Effector memory CD4-positive, alpha-beta T cell (primary cell): ENCODE results near the gene RBM38.
A peak's percentile ranks its signal among the peaks of the same experiment; 100 is the strongest.

Source experiments
- DNase-seq, 3 donors: peaks; one replicate each; pipeline ENCODE4 v3.0.0-alpha.2; 2020
- H3K27ac ChIP-seq: 2 replicates; pipeline ENCODE4 v1.7.0; 2013; ENCODE audit warnings: mild to moderate bottlenecking, low read length, moderate library complexity; ENCODE audit not compliant: insufficient read depth, poor library complexity, severe bottlenecking
- H3K27me3 ChIP-seq: replicated peaks from 2 replicates; pipeline ENCODE4 v1.7.0; 2013; ENCODE audit warnings: mild to moderate bottlenecking, low read length; ENCODE audit not compliant: insufficient read depth, control insufficient read depth, poor library complexity, severe bottlenecking
- H3K36me3 ChIP-seq: 2 replicates; pipeline ENCODE4 v1.7.0; 2013; ENCODE audit warnings: mild to moderate bottlenecking, low read length, moderate library complexity; ENCODE audit not compliant: control insufficient read depth, insufficient read depth
- H3K4me1 ChIP-seq: 2 replicates; pipeline ENCODE4 v1.7.0; 2013; ENCODE audit warnings: low read length, mild to moderate bottlenecking; ENCODE audit not compliant: control insufficient read depth, insufficient read depth, poor library complexity, severe bottlenecking
- H3K4me3 ChIP-seq: 2 replicates; pipeline ENCODE4 v1.7.0; 2013; ENCODE audit warnings: low read length, low read depth, mild to moderate bottlenecking; ENCODE audit not compliant: insufficient read depth, poor library complexity, severe bottlenecking
- H3K9me3 ChIP-seq: 2 replicates; pipeline ENCODE4 v1.7.0; 2013; ENCODE audit warnings: mild to moderate bottlenecking, low read length, moderate library complexity; ENCODE audit not compliant: control insufficient read depth

RBM38 gene

DNA sequence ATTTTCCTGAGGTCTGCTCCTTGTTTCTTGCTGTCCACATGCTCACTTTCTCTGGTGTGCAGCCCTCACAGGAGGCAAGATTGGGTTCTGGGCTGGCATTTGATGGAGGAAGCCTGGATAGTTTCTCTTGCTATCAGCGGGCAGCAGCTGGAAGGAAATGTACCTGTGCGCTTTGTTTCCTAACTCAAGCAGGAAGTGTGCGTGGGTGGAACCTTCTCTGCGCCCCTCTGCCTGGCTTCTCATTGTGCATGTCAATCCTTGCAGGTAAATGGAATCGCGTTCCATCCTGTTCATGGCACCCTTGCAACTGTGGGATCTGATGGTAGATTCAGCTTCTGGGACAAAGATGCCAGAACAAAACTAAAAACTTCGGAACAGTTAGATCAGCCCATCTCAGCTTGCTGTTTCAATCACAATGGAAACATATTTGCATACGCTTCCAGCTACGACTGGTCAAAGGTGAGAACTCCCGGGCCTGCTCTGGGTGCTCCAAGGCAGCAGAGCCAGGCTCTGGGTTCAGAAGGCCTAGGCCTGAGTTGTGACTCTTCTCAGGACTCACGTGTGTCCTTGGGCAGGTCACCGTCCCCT, 16.8 kb upstream of the RBM38 start:
- H3K4me1 ChIP-seq, result no peaks in the 10 kb centered on the region
- H3K27me3 ChIP-seq, result no peaks in the 10 kb centered on the region
- no peaks in the 10 kb centered on the region for H3K9me3 ChIP-seq
- peaks cover 92% of the 10 kb centered on the region for H3K36me3 ChIP-seq
- DNase-seq, result no peak
- H3K4me3 ChIP-seq, result no peak overlapping the region
- H3K27ac ChIP-seq, result no peak overlapping the region

DNA sequence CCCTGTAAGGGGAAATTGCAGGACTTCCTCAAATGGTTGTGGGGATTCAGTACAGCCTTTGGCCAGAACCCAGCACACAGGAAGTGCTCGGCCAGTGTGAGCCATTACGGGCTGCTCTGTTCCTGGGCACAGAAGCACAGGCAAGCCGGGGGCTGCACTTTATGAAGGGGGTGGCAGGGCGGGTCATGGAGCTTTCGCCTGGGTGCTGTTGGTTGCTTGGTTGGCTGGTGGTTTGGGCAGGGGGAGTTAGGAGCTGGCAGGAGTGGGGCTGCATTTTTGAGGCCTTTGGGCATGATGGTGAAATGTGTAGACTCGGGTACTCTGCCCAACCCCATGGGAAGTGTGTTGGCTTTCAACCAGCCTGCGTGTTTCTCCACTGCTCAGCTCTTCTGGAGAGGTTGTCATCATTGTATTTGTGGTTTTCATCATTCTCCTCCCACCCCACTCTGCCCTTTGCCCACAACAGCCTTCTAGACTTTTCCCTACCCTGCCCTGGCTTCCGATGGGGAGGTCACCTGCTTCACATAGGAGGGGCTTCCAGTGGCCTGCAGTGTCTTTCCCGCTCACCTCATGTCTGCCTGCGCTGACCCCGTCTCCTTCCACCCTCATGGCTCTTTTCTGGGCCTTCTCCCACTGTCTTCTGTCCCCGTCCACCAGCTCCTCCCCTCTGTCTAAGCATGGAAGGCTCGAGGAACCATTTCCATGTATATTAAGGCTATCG, 16.1 kb upstream of the RBM38 start:
- no peaks in the 10 kb centered on the region for H3K9me3 ChIP-seq
- no peak overlapping the region for H3K4me3 ChIP-seq
- DNase-seq, result no peak
- no peaks in the 10 kb centered on the region for H3K27me3 ChIP-seq
- H3K27ac ChIP-seq, result no peak overlapping the region
- no peaks in the 10 kb centered on the region for H3K4me1 ChIP-seq
- peaks cover 86% of the 10 kb centered on the region for H3K36me3 ChIP-seq

DNA sequence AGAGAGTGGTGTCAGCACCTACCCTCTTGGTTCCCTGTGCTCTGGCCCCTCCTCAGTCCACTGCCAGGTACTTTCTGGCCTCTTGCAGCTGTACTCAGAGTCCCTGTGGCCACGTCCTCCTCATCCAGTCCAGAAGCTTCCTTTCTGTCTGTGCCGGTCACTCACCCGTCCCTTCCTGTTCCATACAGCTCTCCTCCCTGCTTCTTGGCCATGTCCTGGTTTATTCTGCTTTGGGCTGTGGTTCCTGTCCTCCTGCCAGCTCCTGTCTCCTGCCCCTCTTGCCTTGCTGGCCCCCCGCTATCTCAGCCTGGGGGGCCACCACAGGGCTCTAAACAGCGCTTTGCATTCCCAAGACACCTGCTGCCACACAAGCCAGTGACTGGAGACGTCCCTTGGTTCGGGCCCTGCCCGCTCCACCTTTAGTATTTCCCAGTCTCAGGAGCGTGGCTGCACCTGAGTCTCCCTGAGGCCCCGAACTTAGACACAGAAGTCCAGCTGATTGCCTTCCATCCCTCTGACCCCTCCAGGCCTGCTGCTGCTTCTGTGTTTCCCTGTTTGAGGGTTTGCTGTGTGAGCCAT, 15.5 kb upstream of the RBM38 start:
- no peak overlapping the region for H3K4me3 ChIP-seq
- no peak for DNase-seq
- peaks cover 84% of the 10 kb centered on the region for H3K36me3 ChIP-seq
- no peaks in the 10 kb centered on the region for H3K9me3 ChIP-seq
- no peaks in the 10 kb centered on the region for H3K4me1 ChIP-seq
- no peaks in the 10 kb centered on the region for H3K27me3 ChIP-seq
- no peak overlapping the region for H3K27ac ChIP-seq

DNA sequence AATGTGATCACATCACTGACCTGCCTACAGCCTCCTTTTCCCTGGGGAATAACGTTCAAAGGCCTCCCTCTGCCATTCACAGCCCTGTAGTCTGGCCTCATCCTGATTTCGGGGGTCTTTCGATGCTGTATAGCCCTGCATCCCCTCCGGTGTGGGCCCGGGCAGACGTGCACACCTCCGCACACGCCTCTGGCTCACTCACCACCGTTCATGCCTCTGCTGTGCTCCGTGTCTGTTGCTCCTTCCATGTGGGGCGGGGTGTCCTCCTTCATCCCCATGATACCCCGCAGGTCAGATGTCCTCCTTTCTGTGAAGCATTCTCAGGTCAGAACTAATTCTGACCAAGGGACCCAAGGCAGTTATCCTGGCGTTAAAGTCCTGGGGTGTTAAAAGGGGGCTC, 13.8 kb upstream of the RBM38 start:
- no peak overlapping the region for H3K4me3 ChIP-seq
- peaks cover 5% of the 10 kb centered on the region for H3K4me1 ChIP-seq
- no peak overlapping the region for H3K27ac ChIP-seq
- peaks cover 68% of the 10 kb centered on the region for H3K36me3 ChIP-seq
- no peaks in the 10 kb centered on the region for H3K9me3 ChIP-seq
- DNase-seq, result no peak
- no peaks in the 10 kb centered on the region for H3K27me3 ChIP-seq

DNA sequence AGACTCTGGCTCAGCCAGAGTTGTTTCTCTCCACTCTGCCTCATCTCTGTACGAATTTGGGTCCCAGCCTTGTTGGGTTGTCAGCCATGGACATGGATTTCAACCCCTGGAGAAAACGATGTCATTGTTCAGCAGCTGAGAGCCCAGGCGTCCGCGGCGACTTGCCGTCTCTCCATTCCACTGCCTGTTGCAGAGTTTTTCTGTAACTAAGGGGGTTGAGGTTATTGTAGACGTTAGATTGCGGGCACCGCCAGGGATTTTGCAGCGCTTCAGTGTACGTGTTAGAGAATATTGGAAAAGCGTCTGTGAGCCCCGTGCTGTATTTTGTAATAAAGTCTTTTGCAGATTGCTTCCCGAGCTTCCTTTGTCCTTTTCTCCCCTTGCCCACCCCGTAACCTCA, 13.1 kb upstream of the RBM38 start:
- Histone ChIP-seq H3K9me3 (no peaks in the 10 kb centered on the region), H3K4me1 (peaks cover 5% of the 10 kb centered on the region), H3K36me3 (peaks cover 61% of the 10 kb centered on the region), H3K27me3 (no peaks in the 10 kb centered on the region), H3K4me3 (no peak overlapping the region), H3K27ac (no peak overlapping the region)
- no peak for DNase-seq

DNA sequence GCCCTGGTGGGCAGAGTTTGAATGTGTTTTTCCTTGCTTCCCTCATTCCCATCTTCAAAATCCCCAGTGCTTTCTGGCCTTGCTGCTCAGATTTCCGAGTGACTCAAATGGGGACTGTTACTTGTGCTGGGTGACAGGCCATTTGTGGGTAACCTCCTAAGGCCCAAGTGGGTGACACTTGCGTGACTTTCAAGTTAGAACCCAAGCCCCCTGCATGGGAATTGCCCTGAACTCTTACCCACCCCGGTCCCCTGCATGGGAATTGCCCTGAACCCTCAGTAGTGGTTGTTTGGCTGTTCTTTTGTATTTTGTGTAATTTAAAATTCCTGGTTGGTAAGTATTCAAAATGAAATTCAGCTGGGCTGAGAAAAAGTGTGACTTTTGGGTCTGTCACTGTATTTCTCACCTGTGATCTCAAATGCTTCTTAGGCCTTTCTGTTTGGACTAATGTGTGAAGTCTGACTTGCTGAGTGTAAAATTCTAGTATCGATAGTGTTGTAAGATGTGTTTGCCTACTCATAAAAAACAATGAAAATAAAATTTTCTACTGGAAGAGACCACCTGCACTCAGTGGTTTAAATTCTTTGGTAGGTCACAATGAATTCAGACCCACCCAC, 12.4 kb upstream of the RBM38 start:
- no peak for DNase-seq
- no peaks in the 10 kb centered on the region for H3K9me3 ChIP-seq
- peaks cover 5% of the 10 kb centered on the region for H3K4me1 ChIP-seq
- no peak overlapping the region for H3K4me3 ChIP-seq
- H3K27ac ChIP-seq, result no peak overlapping the region
- H3K36me3 ChIP-seq, result peaks cover 54% of the 10 kb centered on the region
- H3K27me3 ChIP-seq, result no peaks in the 10 kb centered on the region

DNA sequence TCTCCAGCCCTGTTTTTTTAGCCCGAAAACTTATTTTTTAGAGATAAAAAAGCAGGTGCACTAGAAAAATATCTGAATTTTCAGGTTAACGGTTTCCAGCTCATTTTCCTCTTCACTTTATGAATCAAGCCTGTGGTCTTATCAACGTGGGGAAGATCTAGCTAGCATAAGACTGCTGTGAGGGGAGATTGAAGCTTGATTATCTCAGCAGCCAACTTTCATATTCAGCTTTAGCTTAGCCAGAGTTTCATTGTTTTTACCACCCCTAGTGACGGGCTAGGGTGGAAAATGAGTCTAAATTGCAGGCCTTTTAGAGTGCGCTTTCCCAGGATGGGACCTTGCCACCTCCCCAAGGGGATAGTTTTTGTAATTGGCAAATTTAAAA, 11.9 kb upstream of the RBM38 start:
- no peak for DNase-seq
- H3K27me3 ChIP-seq, result no peaks in the 10 kb centered on the region
- H3K36me3 ChIP-seq, result peaks cover 50% of the 10 kb centered on the region
- H3K4me3 ChIP-seq, result no peak overlapping the region
- H3K27ac ChIP-seq, result no peak overlapping the region
- peaks cover 5% of the 10 kb centered on the region for H3K4me1 ChIP-seq
- no peaks in the 10 kb centered on the region for H3K9me3 ChIP-seq

DNA sequence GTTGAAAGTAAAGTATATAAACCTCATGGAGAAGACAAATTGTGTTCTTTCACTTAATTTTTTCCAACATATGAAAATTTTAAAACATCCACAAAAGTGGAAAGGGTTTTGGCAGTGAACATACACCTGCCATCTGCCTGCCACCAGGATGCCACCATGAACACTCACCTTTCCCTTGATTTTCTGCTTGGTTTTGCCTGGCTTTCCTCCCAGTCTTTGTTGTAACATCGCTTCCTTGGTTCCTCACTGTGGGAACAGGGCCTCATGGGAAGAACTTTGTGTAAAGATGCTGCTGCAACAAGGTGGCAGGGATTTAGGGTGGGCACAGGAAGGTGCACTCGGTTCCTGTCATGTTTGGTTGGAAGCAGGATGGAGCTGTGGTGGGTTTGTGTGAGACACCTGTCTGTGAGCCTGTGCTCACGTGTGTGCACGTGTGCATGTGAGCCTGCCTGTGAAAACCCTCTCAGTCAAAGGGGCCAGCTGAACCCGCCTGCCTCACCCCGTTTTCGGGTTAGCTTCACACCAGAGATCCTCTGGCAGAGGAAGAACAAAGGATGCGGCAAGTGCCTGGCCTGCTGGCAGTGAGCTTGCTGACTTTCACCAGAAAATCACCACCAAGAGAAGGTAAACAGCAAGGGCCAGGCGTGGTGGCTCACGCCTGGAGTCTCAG, 11.0 kb upstream of the RBM38 start:
- DNase-seq, result no peak
- H3K27me3 ChIP-seq, result no peaks in the 10 kb centered on the region
- peaks cover 5% of the 10 kb centered on the region for H3K4me1 ChIP-seq
- no peak overlapping the region for H3K4me3 ChIP-seq
- peaks cover 42% of the 10 kb centered on the region for H3K36me3 ChIP-seq
- no peaks in the 10 kb centered on the region for H3K9me3 ChIP-seq
- H3K27ac ChIP-seq, result no peak overlapping the region

DNA sequence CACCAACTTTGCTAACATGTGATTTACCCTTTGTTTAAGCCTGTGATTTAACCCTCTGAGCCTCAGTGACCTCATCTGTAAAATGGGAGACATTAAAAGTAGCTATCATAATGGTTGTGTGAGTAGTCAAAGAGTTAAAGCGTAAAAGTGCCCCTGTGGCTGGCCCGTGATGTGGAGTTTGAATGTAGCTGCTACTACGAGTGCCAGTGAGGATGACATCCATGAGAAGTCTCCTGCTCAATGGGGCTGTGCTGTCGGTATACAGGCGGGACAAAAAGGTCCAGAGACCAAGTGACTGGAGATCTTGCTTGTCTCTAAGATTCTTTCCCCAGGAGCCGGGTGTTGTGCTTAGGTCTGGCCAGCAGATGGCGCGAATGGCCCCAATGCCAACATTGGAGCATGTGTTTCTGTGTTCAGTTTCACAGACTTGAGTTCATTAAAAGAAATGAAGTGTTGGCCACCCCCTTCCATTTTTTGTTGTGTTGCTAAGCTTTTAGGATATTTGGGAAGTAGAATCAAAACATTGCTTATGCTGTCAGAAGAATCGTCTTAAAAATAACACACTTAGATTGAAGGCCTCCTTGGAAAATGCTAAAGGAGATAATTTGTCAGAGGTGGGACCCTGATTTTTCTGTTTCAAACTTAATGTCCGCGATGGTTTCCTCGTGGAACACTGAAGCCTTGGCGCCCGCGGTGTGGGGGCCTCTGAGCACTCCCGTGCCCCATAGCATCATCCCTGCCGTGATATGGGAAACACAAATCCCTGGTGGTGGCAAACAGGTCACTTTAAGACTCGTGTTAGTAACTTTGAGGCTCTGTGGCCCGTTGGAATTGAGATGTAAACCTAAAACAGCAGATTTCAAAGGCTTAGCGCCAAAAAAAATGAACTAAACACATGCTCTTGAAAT, 9.3 kb upstream of the RBM38 start:
- peaks cover 25% of the 10 kb centered on the region for H3K36me3 ChIP-seq
- H3K4me3 ChIP-seq, result no peak overlapping the region
- peak; percentile 67 to 76 (median 68) for DNase-seq
- H3K27ac ChIP-seq, result no peak overlapping the region
- H3K27me3 ChIP-seq, result no peaks in the 10 kb centered on the region
- H3K9me3 ChIP-seq, result no peaks in the 10 kb centered on the region
- H3K4me1 ChIP-seq, result peaks cover 5% of the 10 kb centered on the region
